Activated naive CD8-positive, alpha-beta T cell treated with anti-CD3 and anti-CD28 coated beads, Interleukin-2, amount 50 U/mL, for 24 hours (primary cell): ENCODE measurements around the gene ITPR1.
"Not testable (repeated sequence)": the region's sequence is repeated elsewhere in the genome, so short reads cannot be mapped to it uniquely, and the experiment has no call there.

Experiments used
- ATAC-seq: fragments of 150-1000 bp; cut with Tn5 transposase; one replicate; pipeline ENCODE4 v1.10.0; 2021
- DNase-seq: peaks from one replicate; pipeline ENCODE4 v3.0.0; 2021
- H3K27ac Mint-ChIP-seq: one replicate; pipeline ENCODE4 v1.8.0; 2021; ENCODE audit warnings: mild to moderate bottlenecking, mixed read lengths
- H3K27me3 Mint-ChIP-seq: one replicate; pipeline ENCODE4 v1.8.0; 2021; ENCODE audit warnings: mixed read lengths
- H3K36me3 Mint-ChIP-seq: one replicate; pipeline ENCODE4 v1.8.0; 2021; ENCODE audit warnings: low read depth, mixed read lengths
- H3K4me1 Mint-ChIP-seq: one replicate; pipeline ENCODE4 v1.8.0; 2021; ENCODE audit warnings: mixed read lengths
- H3K4me3 Mint-ChIP-seq: one replicate; pipeline ENCODE4 v1.8.0; 2021; ENCODE audit warnings: mild to moderate bottlenecking, moderate library complexity, mixed read lengths
- H3K9me3 Mint-ChIP-seq: one replicate; pipeline ENCODE4 v1.8.0; 2021; ENCODE audit warnings: mixed read lengths

ITPR1 gene

DNA sequence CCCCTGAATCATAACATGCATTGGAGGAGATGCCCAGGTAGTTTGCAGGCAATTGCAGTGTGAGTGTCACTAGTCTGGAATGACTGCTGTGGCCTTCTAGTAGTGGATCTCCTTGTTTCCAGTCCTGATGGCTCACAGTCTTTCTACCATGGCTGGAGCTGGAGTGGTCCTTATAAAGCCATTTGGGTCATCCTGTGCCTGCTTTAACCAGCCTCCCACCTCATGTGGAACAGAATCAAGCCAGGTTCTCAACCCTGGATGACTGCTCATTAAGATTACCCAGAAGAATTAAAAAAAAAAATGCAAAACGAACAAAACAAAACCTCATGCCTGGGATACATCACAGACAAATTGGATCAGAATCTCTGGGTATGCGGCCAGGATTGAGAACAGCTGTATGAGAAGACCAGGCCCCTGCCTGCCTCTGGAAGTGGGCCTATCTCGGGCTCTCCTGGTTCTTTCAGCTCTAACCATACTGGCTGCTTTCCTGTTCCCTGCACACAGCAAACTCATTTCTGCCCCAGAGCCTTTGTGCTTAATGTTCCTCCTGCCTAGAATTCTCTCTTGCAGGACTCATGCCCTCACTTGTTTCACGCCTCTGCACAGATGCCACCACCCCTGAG is 96.4 kb downstream of the ITPR1 start:
- ATAC-seq (no peak), DNase-seq (no peak)
- Mint-ChIP-seq H3K36me3 (peaks cover 14% of the 10 kb centered on the region), H3K4me3 (no peak overlapping the region), H3K9me3 (peaks cover 6% of the 10 kb centered on the region), H3K27me3 (no peaks in the 10 kb centered on the region), H3K4me1 (peaks cover 63% of the 10 kb centered on the region), H3K27ac (no peak overlapping the region)

DNA sequence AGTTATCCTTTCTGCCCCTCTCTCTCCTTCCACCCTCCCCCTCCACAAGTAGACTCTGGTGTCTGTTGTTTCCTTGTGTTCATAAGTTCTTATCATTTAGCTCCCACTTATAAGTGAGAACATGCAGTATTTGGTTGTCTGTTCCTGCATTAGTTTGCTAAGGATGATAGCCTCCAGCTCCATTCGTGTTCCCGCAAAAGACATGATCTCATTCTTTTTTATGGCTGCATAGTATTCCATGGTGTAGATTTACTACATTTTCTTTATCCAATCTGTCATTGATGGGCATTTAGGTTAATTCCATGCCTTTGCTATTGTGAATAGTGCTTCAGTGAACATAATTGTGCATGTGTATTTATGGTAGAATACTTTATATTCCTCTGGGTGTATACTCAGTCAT is 97.7 kb downstream of the ITPR1 start:
- not testable (repeated sequence) for H3K4me3 Mint-ChIP-seq, H3K9me3 Mint-ChIP-seq, H3K27me3 Mint-ChIP-seq, DNase-seq, H3K27ac Mint-ChIP-seq, ATAC-seq
- H3K36me3 Mint-ChIP-seq = peaks cover 21% of the 10 kb centered on the region
- peaks cover 66% of the 10 kb centered on the region for H3K4me1 Mint-ChIP-seq

DNA sequence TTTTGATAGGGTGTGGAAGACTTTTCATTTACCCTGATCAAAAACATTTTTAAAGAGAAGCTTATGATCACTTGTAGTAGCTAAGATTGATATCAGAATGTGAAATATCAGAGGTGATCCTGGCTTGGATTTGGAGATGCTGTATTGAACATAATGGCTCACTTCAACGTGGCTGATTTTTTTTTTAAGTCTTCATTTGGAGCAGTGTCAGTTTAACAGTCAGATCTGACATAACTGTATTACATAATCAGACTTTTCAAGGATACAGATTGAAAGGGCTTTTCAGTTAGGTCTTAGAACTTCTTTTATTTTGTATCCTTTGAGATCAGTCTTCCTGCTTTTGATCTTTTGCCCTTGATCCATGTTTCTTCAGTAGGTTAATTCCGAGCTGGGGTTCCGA is 98.5 kb downstream of the ITPR1 start:
- Mint-ChIP-seq H3K27me3 (no peaks in the 10 kb centered on the region), H3K4me1 (peaks cover 60% of the 10 kb centered on the region), H3K36me3 (peaks cover 21% of the 10 kb centered on the region), H3K4me3 (no peak overlapping the region), H3K27ac (no peak overlapping the region), H3K9me3 (peaks cover 6% of the 10 kb centered on the region)
- ATAC-seq = no peak
- DNase-seq = no peak

DNA sequence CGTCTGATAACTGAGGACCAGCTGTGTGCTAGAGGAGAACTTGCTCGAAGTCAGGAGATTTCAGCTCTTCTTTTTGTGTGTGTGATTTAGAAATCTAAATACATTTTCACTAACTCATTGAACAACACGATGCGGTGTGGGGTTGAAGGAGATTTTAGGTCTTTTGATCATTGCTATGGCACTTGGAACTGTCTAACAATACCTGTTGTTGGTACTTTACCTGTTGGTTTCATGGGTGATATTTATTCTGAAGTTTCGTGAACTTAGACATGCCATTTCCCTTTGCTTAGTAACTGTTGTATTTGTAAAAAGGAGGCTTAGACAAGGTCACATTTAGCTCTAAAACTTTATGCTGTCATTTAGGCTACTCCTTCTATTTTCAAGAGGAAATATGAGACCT is 99.9 kb downstream of the ITPR1 start:
- DNase-seq (no peak), ATAC-seq (no peak)
- Mint-ChIP-seq H3K9me3 (peaks cover 6% of the 10 kb centered on the region), H3K27me3 (no peaks in the 10 kb centered on the region), H3K4me3 (no peak overlapping the region), H3K36me3 (peaks cover 21% of the 10 kb centered on the region), H3K27ac (no peak overlapping the region), H3K4me1 (peaks cover 55% of the 10 kb centered on the region)

DNA sequence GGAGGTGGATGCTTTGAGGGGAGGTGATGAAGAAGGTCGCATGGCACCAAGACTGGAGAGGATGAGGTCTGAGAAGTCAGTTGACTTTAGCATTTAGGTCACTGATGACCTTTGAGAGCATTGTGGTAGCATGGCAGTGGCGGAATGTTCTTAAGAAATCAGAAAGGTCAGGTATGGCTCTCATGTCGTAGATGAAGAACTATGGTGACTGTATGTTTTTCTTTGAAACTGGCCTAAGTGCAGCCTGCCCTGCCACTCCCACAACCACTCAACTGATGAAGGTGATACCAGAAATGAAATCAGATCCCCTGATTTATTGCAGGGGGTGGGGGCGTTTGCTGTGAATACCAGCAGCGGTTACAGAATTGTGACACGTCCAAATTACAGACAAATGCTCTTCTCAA is 102.6 kb downstream of the ITPR1 start:
- Mint-ChIP-seq H3K27ac (peak overlapping the region; percentile 79), H3K4me3 (no peak overlapping the region), H3K27me3 (no peaks in the 10 kb centered on the region), H3K36me3 (peaks cover 21% of the 10 kb centered on the region), H3K4me1 (peaks cover 49% of the 10 kb centered on the region), H3K9me3 (peaks cover 11% of the 10 kb centered on the region)
- ATAC-seq = peak; percentile 93
- peak; percentile 32 for DNase-seq

DNA sequence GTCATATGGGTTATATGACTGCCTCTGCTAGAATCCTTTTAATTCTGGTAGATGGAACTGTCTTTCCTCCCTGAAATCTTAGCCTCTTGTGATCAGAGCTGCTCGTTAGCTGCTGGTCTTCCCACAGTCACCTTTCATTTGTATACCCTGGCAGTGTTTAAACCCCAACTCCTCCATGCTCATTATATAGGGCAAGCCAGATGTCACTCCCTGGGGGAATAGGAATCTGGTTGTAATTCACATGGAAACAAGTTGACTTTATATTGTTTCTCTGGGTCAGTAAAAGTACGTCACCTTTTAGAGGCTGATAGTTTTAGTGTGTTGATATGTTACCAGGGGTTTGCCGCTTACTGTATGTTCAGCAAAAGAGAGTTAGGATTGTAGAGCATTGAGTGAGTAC is 103.5 kb downstream of the ITPR1 start:
- H3K36me3 Mint-ChIP-seq = peaks cover 21% of the 10 kb centered on the region
- peaks cover 51% of the 10 kb centered on the region for H3K4me1 Mint-ChIP-seq
- no peak overlapping the region for H3K4me3 Mint-ChIP-seq
- ATAC-seq = no peak
- H3K27me3 Mint-ChIP-seq = no peaks in the 10 kb centered on the region
- no peak for DNase-seq
- H3K27ac Mint-ChIP-seq = no peak overlapping the region
- peaks cover 10% of the 10 kb centered on the region for H3K9me3 Mint-ChIP-seq

DNA sequence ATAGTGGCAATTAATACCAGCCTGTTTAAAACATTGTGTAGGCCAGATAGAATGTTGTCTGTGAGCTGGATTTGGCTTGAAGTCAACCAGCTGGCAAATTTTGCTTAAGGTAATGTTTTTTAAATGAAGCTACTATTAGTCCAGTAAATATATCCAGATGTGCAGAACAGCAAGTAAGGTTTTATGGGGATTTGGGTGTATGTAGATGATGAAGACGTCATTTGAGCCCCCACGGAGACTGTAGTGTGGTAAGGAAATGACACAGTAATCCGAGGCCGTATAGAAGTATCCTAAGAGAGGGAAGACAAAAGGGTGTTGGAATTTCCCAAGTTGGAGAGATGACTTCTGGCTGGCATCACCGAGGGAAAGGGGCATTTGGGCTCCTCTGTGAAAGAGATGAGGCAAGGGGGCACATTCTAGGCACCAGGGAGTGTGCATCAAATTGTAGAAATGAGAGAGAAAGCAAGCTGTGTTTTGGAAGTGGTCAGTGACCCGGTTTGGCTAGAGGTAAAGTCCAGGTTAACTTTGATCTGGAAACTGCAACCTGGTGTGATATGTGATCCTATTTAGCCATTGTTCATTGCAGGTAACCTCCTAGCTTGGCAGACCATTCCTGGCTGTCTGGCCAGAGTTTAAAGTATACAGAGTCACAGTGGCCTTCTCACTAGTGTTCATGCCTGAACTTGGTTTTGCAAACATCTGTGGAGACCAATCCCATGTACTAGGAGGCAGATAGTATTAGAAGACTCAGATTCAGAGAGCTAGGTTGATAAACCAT is 104.2 kb downstream of the ITPR1 start:
- H3K4me3 Mint-ChIP-seq = no peak overlapping the region
- H3K4me1 Mint-ChIP-seq = peaks cover 56% of the 10 kb centered on the region
- peaks cover 10% of the 10 kb centered on the region for H3K9me3 Mint-ChIP-seq
- no peak for ATAC-seq
- peaks cover 17% of the 10 kb centered on the region for H3K36me3 Mint-ChIP-seq
- H3K27ac Mint-ChIP-seq = no peak overlapping the region
- DNase-seq = no peak
- no peaks in the 10 kb centered on the region for H3K27me3 Mint-ChIP-seq

DNA sequence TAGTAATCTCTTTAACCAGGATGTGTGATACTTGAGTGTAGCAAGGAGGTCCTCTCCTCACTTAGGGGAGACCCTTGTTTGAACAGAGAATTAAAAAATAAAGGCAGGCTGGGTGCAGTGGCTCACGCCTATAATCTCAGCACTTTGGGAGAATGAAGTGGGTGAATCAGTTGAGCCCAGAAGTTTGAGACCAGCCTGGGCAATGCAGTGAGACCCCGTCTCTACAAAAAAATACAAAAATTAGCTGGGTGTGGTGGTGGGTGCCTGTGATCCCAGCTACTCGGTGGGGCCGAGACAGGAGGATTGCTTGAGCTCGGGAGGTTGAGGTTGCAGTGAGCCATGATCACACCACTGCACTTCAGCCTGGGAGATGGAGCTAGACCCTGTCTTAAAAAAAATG is 105.1 kb downstream of the ITPR1 start:
- not testable (repeated sequence) for H3K9me3 Mint-ChIP-seq, H3K4me3 Mint-ChIP-seq, H3K27ac Mint-ChIP-seq, H3K27me3 Mint-ChIP-seq, ATAC-seq, DNase-seq
- Mint-ChIP-seq H3K4me1 (peaks cover 60% of the 10 kb centered on the region), H3K36me3 (peaks cover 21% of the 10 kb centered on the region)

DNA sequence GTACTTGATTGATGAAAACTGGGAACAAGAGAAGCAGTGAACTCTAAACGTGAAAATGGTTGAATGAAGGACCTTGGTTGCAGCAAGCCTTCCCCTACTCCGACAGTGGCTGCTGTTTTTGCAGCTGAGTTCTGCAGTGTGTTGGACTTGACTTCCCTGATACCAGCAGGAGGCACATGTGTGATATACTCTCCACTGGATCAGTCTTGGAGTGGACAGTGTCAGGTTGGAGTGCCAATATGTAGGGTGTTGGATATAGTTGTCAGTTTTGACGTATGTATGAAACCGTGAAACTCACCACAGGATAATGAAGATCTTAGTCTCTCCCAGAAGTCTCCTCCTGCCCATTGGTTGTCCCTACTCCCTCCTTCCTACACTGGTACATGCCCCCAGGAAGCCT is 106.5 kb downstream of the ITPR1 start:
- Mint-ChIP-seq H3K27me3 (no peaks in the 10 kb centered on the region), H3K4me3 (no peak overlapping the region), H3K27ac (no peak overlapping the region), H3K9me3 (peaks cover 10% of the 10 kb centered on the region), H3K36me3 (peaks cover 21% of the 10 kb centered on the region), H3K4me1 (peaks cover 61% of the 10 kb centered on the region)
- no peak for ATAC-seq
- no peak for DNase-seq

DNA sequence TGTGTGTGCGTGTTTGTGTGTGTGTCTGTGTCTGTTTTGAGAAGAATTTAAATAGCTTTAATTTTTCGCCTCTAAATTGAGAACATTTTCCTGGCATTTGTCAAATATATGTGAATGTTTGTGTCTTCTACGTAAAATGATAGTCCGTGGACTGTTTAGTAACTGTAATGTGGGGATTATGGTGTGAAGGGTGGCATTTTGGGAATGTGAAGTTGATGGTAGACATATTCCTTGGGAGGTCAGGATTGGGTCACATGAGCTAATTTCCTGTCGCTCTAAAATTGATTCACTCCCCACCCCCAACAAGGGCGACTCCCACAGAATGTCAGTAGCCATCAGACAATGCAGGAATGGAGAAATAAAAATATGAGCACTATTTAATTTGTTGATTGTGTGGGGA is 107.3 kb downstream of the ITPR1 start:
- H3K4me3 Mint-ChIP-seq = no peak overlapping the region
- peaks cover 52% of the 10 kb centered on the region for H3K4me1 Mint-ChIP-seq
- peak overlapping the region; percentile 57 for H3K27ac Mint-ChIP-seq
- H3K36me3 Mint-ChIP-seq = peaks cover 16% of the 10 kb centered on the region
- DNase-seq (no peak), ATAC-seq (no peak)
- H3K9me3 Mint-ChIP-seq = peaks cover 10% of the 10 kb centered on the region
- no peaks in the 10 kb centered on the region for H3K27me3 Mint-ChIP-seq

DNA sequence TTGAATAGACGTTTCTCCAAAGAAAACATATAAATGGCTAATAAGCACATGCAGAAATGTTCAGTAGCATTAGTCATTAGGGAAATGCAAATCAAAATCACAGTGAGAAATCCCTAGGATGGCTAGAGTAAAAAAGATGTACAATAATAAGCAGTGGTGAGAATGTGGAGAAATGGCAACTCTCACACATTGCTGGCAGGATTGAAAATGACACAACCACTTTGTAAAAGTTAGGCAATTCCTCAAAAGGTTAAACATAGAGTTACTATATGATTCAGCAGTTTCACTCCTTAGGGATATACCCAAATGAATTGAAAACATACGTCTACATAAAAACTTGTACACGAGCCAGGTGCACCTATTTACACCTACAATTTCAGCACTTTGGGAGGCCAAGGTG is 108.7 kb downstream of the ITPR1 start:
- Mint-ChIP-seq H3K9me3 (peaks cover 10% of the 10 kb centered on the region), H3K4me1 (peaks cover 45% of the 10 kb centered on the region), H3K4me3 (no peak overlapping the region), H3K27me3 (no peaks in the 10 kb centered on the region), H3K36me3 (peaks cover 14% of the 10 kb centered on the region), H3K27ac (no peak overlapping the region)
- peak; percentile 70 for ATAC-seq
- DNase-seq = no peak

DNA sequence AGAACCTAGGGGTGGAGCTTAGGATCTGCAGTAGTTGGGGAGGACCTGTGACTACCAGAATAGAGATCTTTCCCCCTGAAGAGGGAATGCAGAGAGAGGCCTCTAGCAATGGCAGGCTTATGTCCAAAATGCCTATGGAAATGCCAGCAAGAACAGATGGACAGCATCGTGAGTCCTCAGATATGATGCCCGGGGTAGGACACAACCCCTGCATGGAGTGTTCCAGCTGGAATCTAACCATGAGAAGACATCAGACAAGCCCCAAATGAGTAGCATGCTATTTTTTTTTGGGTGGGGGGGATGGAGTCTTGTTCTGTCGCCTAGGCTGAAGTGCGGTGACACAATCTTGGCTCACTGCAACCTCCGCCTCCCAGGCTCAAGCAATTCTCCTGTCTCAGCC is 111.5 kb downstream of the ITPR1 start:
- peaks cover 10% of the 10 kb centered on the region for H3K9me3 Mint-ChIP-seq
- no peak overlapping the region for H3K4me3 Mint-ChIP-seq
- no peaks in the 10 kb centered on the region for H3K27me3 Mint-ChIP-seq
- DNase-seq (no peak), ATAC-seq (no peak)
- H3K36me3 Mint-ChIP-seq = peaks cover 17% of the 10 kb centered on the region
- peaks cover 30% of the 10 kb centered on the region for H3K4me1 Mint-ChIP-seq
- H3K27ac Mint-ChIP-seq = no peak overlapping the region

DNA sequence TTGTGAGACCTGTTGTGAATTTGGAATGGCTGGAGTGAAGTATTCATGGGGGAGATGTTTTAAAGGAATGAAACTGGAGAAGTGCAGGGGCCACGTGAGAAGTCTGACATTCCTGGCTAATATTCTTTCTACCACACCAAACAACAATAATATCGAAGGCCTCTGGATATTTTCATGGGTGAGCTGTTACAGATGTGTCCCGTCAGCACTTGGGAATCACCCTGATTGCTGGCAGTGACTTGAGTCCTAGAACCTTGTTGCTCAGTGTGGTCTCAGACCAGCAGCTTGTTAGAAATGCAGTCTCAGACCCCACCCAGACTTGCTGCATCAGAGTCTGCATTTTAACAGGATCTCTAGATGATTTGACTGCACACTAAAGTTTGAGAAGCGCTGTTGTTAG is 113.8 kb downstream of the ITPR1 start:
- H3K4me1 Mint-ChIP-seq = peaks cover 15% of the 10 kb centered on the region
- peaks cover 9% of the 10 kb centered on the region for H3K36me3 Mint-ChIP-seq
- no peaks in the 10 kb centered on the region for H3K9me3 Mint-ChIP-seq

DNA sequence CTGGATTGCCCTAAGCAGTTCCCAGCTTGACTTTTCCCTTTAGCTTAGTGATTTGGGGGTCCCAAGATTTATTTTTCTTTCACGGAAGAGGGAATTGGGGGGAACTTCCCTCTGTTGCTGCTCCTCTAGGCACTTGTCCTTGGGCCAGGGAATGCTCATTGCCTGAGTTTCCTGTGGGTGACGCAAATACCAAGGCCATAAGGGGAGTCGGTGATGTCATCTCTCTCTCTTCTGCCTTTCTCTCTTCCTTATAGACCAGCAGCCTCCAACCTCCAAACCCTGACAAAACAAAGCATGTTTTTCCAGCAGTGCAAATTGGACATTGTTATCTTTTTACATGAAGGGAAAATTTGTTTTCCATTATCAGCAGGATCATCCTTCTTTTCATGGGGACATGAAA is 120.2 kb downstream of the ITPR1 start:
- DNase-seq = no peak
- H3K27ac Mint-ChIP-seq = no peak overlapping the region
- no peaks in the 10 kb centered on the region for H3K27me3 Mint-ChIP-seq
- H3K9me3 Mint-ChIP-seq = no peaks in the 10 kb centered on the region
- no peak overlapping the region for H3K4me3 Mint-ChIP-seq
- peaks cover 8% of the 10 kb centered on the region for H3K36me3 Mint-ChIP-seq
- peaks cover 9% of the 10 kb centered on the region for H3K4me1 Mint-ChIP-seq
- no peak for ATAC-seq

More for the DNA sequence above, 113.8 kb downstream of the ITPR1 start:
- Mint-ChIP-seq H3K4me3 (no peak overlapping the region), H3K27me3 (no peaks in the 10 kb centered on the region), H3K27ac (peak overlapping the region; percentile 33)
- no peak for DNase-seq
- no peak for ATAC-seq

DNA sequence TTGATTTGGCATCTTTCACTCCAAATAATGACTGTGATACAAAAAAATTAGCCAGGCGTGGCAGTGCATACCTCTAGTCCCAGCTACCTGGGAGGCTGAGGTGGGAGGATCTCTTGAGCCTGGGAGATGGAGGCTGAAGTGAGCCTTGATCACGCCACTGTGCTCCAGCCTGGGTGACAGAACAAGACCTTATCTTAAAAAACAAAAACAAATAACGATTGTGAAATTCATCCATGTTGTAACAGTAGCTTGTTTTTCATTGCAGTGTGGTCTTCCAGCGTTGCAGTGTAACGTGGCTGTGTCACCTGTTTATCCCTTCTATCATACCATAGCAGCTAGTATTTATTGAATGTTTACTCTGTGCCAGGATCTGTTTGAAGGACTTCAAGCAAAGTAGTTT is 120.9 kb downstream of the ITPR1 start:
- H3K4me3 Mint-ChIP-seq = no peak overlapping the region
- peaks cover 16% of the 10 kb centered on the region for H3K4me1 Mint-ChIP-seq
- no peak for ATAC-seq
- H3K27ac Mint-ChIP-seq = no peak overlapping the region
- H3K27me3 Mint-ChIP-seq = no peaks in the 10 kb centered on the region
- no peak for DNase-seq
- peaks cover 8% of the 10 kb centered on the region for H3K36me3 Mint-ChIP-seq
- H3K9me3 Mint-ChIP-seq = no peaks in the 10 kb centered on the region
